ENCODE measurements around the gene STEAP1B.

- TF ChIP-seq EZH2 (IDR thresholded peaks at IDR 0.05; ENCODE audit: borderline replicate concordance) (no peak), EZH2phosphoT487 (IDR thresholded peaks at IDR 0.05; ENCODE audit: low read depth, severe bottlenecking, unreplicated experiment) (no peak)
- TF ChIP-seq, protein P1, sequence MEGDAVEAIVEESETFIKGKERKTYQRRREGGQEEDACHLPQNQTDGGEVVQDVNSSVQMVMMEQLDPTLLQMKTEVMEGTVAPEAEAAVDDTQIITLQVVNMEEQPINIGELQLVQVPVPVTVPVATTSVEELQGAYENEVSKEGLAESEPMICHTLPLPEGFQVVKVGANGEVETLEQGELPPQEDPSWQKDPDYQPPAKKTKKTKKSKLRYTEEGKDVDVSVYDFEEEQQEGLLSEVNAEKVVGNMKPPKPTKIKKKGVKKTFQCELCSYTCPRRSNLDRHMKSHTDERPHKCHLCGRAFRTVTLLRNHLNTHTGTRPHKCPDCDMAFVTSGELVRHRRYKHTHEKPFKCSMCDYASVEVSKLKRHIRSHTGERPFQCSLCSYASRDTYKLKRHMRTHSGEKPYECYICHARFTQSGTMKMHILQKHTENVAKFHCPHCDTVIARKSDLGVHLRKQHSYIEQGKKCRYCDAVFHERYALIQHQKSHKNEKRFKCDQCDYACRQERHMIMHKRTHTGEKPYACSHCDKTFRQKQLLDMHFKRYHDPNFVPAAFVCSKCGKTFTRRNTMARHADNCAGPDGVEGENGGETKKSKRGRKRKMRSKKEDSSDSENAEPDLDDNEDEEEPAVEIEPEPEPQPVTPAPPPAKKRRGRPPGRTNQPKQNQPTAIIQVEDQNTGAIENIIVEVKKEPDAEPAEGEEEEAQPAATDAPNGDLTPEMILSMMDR (IDR thresholded peaks at IDR 0.05; ENCODE audit: poor library complexity): no peak
Measured at GRCh38 chr7:22372863-22373262, 127.1 kb downstream of the STEAP1B start.

All from hepatocyte (in vitro differentiated cells).